ENCODE data around the gene ADGRG2. TPM values are rescaled to one million over a fixed set of nuclear protein-coding genes. Genes with fewer than 3 reads are reported as not detected.
A peak's percentile ranks its signal among the peaks of the same experiment; 100 is the strongest.
"Not testable (repeated sequence)": the region's sequence is repeated elsewhere in the genome, so short reads cannot be mapped to it uniquely, and the experiment has no call there.

ADGRG2 gene
- total RNA-seq, 1 experiment from 2014 or later, result 0.09 TPM

- Mint-ChIP-seq H3K36me3 (ENCODE audit: insufficient read depth, unreplicated experiment) (peaks cover 23% of the 10 kb centered on the region), H3K27me3 (ENCODE audit: unreplicated experiment) (no peaks in the 10 kb centered on the region), H3K4me1 (ENCODE audit: low read depth, unreplicated experiment) (peaks cover 26% of the 10 kb centered on the region), H3K9me3 (ENCODE audit: low read depth, unreplicated experiment) (no peaks in the 10 kb centered on the region), H3K27ac (ENCODE audit: unreplicated experiment) (peak within 1 kb of the TSS; percentile 66), H3K4me3 (ENCODE audit: low read depth, unreplicated experiment) (peak within 1 kb of the TSS; percentile 76)
- CTCF ChIA-PET, result interaction anchor here (0.6 to 1.5 kb wide), 2 partner anchors 113 to 350 kb away, joined by 4 read pairs; no protein-coding TSS in a partner anchor
- BruUV-seq (replicated peaks), result no TSS peak
- no peak for TF ChIP-seq CTCF (IDR thresholded peaks at IDR 0.05; ENCODE audit: unreplicated experiment)
- intact Hi-C loops (cut with micrococcal nuclease; ENCODE audit: unreplicated experiment), result loop anchor here (10.0 kb wide), 1 partner anchor 589 kb away; no protein-coding TSS in a partner anchor
- DNase-seq, result peak; percentile 74
These were observed 138.4 kb downstream of the ADGRG2 start, which contains the start of gene PHKA2 for GRCh38 chrX:18983666-18984380. Gene PHKA2, minus strand, starts transcription at chrX:18984114. Its CDS starts 182 bp downstream, at chrX:18983932.

- intact Hi-C loops (cut with micrococcal nuclease; ENCODE audit: unreplicated experiment), result loop anchor here (10.0 kb wide), 1 partner anchor 586 kb away; no protein-coding TSS in a partner anchor
- no TSS peak for BruUV-seq (replicated peaks)
- peak overlapping the region; percentile 64 for H3K4me3 Mint-ChIP-seq (ENCODE audit: low read depth, unreplicated experiment)
- no peak for TF ChIP-seq CTCF (IDR thresholded peaks at IDR 0.05; ENCODE audit: unreplicated experiment)
- no peak for DNase-seq
- H3K4me1 Mint-ChIP-seq (ENCODE audit: low read depth, unreplicated experiment), result peaks cover 26% of the 10 kb centered on the region
- no peaks in the 10 kb centered on the region for H3K9me3 Mint-ChIP-seq (ENCODE audit: low read depth, unreplicated experiment)
- H3K27ac Mint-ChIP-seq (ENCODE audit: unreplicated experiment), result peak overlapping the region; percentile 54
- peaks cover 23% of the 10 kb centered on the region for H3K36me3 Mint-ChIP-seq (ENCODE audit: insufficient read depth, unreplicated experiment)
- no peaks in the 10 kb centered on the region for H3K27me3 Mint-ChIP-seq (ENCODE audit: unreplicated experiment)
- CTCF ChIA-PET, result interaction anchor here (0.6 to 1.3 kb wide), 2 partner anchors 14 to 1053 kb away, joined by 3 to 5 read pairs; no protein-coding TSS in a partner anchor
These were observed 141.0 kb downstream of the ADGRG2 start for GRCh38 chrX:18981124-18981807.

- H3K27me3 Mint-ChIP-seq (ENCODE audit: unreplicated experiment); BruUV-seq (replicated peaks); H3K9me3 Mint-ChIP-seq (ENCODE audit: low read depth, unreplicated experiment); DNase-seq: not testable (repeated sequence)
- peak overlapping the region; percentile 54 for H3K27ac Mint-ChIP-seq (ENCODE audit: unreplicated experiment)
- H3K4me1 Mint-ChIP-seq (ENCODE audit: low read depth, unreplicated experiment), result peaks cover 33% of the 10 kb centered on the region
- CTCF ChIA-PET, result interaction anchor here (1.3 kb wide), 1 partner anchor 15 kb away, joined by 3 read pairs; no protein-coding TSS in a partner anchor
- peak overlapping the region; percentile 64 for H3K4me3 Mint-ChIP-seq (ENCODE audit: low read depth, unreplicated experiment)
- intact Hi-C loops (cut with micrococcal nuclease; ENCODE audit: unreplicated experiment), result loop anchor here (10.0 kb wide), 1 partner anchor 585 kb away; no protein-coding TSS in a partner anchor
- peaks cover 21% of the 10 kb centered on the region for H3K36me3 Mint-ChIP-seq (ENCODE audit: insufficient read depth, unreplicated experiment)
These were observed 142.0 kb downstream of the ADGRG2 start for GRCh38 chrX:18980262-18980661.

- DNase-seq, result no peak
- H3K4me1 Mint-ChIP-seq (ENCODE audit: low read depth, unreplicated experiment), result peaks cover 34% of the 10 kb centered on the region
- H3K4me3 Mint-ChIP-seq (ENCODE audit: low read depth, unreplicated experiment), result no peak overlapping the region
- TF ChIP-seq CTCF (IDR thresholded peaks at IDR 0.05; ENCODE audit: unreplicated experiment), result no peak
- intact Hi-C loops (cut with micrococcal nuclease; ENCODE audit: unreplicated experiment), result no loop called here
- CTCF ChIA-PET, result no interaction called here
- H3K9me3 Mint-ChIP-seq (ENCODE audit: low read depth, unreplicated experiment), result no peaks in the 10 kb centered on the region
- no peak overlapping the region for H3K27ac Mint-ChIP-seq (ENCODE audit: unreplicated experiment)
- H3K36me3 Mint-ChIP-seq (ENCODE audit: insufficient read depth, unreplicated experiment), result no peaks in the 10 kb centered on the region
- BruUV-seq (replicated peaks), result no TSS peak
- H3K27me3 Mint-ChIP-seq (ENCODE audit: unreplicated experiment), result no peaks in the 10 kb centered on the region
These were observed 147.3 kb downstream of the ADGRG2 start for GRCh38 chrX:18974993-18975392.

All from Calu3 (cell line).